ENCODE results near the gene WDR5B. TPM values are rescaled to one million over a fixed set of nuclear protein-coding genes. Genes with fewer than 3 reads are reported as not detected.
"Not testable (repeated sequence)": the region's sequence is repeated elsewhere in the genome, so short reads cannot be mapped to it uniquely, and the experiment has no call there.

The WDR5B gene
- 4.5 TPM for polyA plus RNA-seq (2013, experiment 1 of 2; ENCODE audit: insufficient read length)
- polyA plus RNA-seq (2013, experiment 2 of 2; ENCODE audit: insufficient read length), result 4.9 TPM

DNA sequence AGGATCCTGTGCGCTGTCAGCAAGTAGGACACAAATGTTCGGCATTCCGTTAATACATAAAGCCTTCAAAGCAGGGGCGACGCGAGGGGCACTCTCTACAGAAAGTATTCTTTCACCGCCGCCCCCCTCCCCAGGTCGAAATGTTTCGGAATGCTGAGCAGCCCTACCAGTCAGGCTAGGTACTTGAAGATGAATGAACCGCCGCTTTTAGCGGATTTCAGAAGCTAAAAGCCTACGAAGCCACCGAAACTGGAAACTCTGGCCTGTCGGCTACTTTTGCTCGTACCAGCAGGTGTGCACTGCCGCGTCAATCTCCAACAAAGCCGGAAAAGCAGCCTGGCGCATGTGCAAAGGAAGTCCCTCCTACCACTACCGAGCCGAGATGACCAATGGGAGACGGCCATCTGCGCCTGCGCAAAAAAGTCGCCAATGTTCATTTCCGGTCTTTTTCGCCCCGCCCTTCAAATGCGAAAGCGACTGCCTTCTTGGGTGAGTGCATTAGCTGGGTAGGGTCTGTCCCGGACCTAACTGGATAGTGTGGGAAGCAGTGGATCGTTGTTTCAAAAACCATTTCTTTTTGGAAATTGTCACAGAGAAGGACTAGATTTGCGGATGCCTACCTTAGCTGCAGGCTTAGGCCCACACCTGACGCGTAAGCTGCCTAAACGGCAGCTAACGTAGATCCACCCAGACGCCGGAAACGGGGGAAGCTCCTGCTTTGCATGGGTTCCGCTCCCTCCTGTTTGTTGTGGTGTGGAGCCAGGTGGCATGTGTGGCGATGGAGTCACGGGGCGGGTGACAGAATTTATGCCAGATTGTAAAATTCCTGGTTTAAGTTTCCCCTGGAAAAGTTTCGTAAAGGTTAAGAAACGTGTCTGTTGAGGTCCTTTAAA is at the start of gene WDR5B:
Gene WDR5B (minus strand): TSS at position 301 of the 893 bp plus-strand sequence. CDS start 534 bp downstream, outside the sequence.
- peak; percentile 97 for DNase-seq

DNA sequence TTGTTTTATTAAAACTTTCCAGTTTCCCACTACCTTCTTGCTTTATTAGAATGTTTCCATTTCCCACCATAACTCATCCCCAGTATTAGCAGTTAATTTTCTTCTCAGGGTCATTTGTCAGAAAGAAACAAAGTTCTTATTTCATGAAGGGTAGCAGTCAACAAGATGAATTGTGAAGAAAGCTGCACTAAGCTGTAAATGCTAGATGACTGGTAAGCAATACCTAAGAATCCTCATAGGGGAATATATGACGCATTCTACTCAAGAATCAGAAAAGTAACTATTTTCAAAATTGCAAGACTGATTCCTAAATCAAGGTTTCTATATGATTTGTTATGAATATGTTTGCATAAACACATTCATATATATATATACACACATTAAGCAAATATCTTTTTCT is 48.8 kb upstream of the WDR5B start:
- DNase-seq, result no peak

DNA sequence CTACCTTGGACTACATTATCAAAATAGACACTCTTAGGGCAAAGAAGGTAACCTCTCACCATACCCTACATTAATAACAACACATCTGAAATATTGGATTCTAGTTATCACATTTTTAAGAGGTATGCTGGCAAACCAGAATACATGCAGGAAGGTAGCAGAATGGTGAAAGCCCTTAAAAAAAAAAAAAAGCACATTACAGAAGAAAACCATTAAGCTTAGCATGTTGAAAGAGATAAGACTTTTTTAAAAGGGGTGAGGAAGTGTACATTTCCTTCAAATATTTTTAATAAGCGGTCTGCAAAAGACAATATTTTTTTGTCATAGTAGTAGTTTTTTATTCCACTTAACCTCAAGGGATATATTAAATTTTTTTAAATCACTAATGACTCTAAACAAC is 46.5 kb upstream of the WDR5B start:
- DNase-seq, result no peak

DNA sequence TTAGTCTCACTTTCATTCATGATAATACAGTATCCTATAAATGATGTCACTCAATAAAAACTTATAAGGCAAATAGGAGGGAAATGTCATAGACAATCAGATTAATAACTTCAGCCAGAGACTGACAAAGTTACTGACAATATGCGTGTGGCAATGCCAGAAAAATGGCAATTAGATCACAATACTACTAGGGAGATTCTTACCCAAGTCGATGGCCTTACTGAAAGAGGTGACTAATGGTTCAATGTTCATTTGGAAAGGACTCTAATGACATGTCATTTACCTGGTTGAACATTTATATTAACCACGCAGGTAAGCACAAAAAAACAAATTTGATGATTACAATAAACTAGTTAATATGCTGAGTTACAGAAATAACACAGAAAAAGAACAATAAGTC is 45.9 kb upstream of the WDR5B start:
- DNase-seq, result no peak

DNA sequence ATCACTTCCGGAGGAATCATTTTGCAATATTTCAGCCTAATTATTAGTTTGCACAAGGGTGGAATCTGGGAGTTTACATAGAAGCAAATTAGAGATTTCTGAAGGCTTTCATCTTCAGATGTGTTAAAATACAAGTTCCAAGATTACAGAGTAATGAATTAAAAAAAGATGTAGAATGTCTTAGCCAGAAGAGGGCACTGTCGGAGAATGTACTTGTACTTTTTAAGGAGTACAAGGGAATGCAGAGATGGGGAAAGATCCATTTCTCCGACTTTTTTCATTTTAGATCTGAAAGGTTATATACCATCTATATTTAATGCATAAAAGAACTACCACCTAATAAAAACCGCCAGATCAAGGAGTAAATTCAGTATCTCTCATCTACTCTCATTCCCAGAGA is 43.1 kb upstream of the WDR5B start:
- peak; percentile 54 for DNase-seq

DNA sequence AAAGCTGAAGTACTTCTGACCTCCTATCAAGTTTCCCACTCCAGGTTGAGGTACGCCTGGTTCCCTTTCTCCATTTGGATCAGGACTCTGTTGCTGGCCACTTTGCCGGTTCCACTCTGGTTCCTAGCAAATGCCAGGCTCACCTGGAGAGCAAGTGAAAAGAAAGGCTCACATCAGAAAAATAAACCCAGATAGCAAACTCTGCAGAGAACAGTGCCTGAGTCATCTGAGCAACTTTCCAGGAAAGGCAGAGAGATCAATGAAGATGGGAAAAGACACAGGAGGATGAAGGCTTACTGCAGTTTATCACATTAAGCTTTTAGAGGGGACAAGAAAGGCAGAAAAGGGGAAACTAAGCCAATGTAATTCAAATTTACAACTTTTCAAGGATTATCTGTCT is 41.8 kb upstream of the WDR5B start:
- no peak for DNase-seq

DNA sequence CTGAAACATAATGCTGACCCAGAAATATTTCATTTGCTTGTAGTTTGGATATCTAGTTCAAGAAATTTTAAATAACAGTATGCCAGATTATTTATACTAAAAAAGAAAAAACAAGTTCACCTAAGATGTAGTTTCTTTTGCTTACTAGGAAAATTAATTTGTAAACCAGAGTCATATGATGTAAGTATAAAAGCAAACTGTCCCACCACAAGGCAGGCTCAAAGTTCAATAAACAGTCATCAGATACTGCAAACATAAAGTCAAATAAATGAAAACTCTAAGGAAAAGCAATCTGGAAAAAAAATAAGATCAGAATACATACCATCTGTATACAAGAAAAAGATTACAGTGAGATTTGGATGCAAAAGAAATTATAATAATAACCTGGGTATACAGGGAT is 40.2 kb upstream of the WDR5B start:
- DNase-seq, result no peak

DNA sequence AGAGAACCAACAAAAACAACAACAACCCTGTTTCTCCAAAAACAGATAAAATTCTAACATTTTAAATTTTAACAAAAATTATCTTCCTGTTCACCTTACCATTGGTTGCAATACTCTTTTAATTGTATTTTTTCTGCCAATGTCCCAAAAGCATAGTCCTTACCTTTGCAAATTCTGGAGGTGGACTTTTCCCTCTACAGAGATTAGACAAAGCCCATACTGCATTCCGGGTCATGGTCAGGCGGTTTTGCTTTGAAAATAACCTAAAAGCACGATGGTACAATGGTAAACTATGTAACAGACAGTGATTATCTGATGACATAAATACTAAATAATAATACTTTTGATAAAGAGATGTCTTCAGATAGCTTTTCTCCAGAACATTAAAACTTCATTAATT is 35.5 kb upstream of the WDR5B start:
- no peak for DNase-seq

DNA sequence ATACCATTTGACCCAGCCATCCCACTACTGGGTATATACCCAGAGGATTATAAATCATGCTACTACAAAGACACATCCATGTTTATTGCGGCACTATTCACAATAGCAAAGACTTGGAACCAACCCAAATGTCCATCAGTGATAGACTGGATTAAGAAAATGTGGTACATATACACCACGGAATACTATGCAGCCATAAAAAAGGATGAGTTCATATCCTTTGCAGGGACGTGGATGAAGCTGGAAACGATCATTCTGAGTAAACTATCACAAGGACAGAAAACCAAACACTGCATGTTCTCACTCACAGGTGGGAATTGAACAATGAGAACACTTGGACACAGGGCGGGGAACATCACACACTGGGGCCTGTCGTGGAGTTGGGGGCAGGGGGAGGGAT is 32.4 kb upstream of the WDR5B start:
- DNase-seq, result not testable (repeated sequence)

DNA sequence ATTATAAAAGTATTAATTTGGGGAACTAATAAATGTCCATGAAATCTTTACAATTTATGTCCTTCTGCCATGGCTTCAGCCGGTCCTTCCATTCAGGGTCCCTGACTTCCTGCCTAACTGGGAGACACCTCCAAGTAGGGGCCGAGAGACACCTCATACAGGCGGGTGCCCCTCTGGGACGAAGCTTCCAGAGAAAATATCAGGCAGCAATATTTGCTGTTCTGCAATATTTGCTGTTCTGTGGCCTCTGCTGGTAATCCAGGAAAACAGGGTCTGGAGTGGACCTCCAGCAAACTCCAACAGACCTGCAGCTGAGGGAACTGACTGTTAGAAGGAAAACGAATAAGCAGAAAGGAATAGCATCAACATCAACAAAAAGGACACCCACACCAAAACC is 28.6 kb upstream of the WDR5B start:
- DNase-seq, result not testable (repeated sequence)

DNA sequence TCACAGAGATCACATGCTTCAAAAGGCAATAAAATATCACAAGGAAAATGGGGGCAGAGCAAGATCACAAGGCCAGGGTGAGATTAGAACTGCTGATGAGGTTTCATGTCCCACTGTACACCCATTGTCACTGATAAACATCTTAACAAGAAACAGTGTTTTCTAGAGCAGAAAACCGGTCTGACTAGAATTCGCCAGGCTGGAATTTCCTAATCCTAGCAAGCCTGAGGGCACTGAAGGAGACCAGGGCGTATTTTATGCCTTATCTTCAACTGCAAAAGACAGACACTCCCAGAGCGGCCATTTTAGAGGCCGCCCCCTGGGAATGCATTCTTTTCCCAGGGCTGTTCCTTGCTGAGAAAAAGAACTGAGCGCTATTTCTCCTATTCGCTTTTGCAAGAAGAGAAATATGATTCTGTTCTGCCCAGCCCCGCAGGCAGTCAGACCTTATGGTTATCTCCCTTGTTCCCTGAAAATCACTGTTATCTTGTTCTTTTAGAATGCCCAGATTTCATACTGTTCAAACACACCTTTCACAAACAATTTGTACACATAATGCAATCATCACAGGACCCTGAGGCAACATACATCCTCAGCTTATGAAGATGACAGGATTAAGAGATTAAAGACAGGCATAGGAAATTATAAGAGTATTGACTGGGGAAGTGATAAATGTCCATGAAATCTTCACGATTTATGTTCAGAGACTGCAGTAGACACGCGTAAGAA is 28.1 kb upstream of the WDR5B start:
- DNase-seq, result not testable (repeated sequence)

DNA sequence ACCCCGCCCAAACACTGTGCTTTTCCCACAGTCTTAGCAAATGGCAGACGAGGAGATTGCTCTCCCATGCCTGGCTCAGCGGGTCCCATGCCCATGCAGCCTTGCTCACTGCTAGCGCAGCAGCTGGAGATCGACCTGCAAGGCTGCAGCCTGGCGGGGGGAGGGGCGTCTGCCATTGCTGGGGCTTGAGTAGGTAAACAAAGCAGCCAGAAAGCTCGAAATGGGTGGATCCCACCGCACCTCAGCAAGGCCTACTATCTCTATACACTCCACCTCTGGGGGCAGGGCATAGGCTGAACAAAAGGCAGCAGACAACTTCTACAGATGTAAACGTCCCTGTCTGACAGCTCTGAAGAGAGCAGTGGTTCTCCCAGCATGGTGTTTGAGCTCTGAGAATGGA is 27.2 kb upstream of the WDR5B start:
- no peak for DNase-seq

DNA sequence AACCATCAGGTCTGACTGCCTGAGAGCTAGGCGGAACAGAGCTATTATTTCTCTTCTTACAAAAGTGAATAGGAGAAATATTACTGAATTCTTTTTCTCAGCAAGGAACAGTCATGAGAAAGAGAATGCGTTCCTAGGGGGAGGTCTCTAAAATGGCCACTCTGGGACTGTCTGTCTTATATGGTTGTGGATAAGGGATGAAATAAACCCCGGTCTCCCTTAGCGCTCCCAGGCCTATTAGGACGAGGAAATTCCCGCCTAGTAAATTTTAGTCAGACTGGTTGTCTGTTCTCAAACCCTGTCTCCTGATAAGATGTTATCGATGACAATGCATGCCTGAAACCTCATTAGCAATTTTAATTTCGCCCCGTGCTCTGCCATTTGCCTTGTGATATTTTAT is 20.1 kb upstream of the WDR5B start:
- DNase-seq, result no peak

DNA sequence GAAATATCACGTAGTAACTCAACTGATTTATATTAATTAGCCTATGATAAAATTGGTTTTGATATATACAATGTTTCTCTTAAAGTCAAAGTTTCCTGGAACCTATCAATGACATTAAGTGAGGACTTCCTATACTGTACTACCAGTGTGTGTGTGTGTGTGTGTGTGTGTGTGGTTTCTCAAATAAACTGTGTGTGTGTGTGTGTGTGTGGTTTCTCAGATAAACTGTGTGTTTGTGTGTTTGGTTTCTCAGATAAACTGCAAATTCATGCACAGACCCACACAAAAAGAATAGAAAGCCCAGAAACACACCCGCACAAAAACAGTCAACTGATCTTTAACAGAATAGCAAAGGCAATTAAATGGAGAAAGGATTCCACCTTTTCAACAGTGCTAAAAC is 14.5 kb upstream of the WDR5B start:
- no peak for DNase-seq

DNA sequence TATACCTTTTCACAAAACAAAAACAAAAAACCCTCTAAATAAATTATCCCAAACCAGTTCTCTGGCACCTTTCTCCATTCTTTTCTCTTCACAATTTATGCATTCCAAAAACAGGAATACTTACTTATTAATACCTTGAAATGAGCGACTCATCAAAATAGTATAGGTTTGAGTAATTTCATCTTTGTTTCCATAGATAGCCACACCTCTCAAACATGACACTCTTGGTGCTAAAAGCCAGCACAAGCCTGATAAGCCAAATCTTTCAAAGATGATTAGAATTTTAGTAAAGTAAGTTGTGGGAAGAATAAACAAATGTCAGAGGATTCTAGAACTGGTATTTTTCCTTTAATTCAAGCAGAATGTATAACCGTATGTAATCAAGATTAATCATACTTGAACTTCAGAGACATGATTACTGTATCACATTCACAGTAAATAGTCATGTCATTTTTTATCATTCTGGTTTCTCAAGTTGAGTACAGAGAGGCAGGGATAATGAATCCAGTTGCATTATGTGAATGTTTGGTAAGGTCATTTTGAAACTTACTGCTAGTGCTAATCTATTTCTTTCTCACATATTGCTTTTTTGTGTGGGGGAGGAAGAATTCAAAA is 12.1 kb upstream of the WDR5B start:
- no peak for DNase-seq

DNA sequence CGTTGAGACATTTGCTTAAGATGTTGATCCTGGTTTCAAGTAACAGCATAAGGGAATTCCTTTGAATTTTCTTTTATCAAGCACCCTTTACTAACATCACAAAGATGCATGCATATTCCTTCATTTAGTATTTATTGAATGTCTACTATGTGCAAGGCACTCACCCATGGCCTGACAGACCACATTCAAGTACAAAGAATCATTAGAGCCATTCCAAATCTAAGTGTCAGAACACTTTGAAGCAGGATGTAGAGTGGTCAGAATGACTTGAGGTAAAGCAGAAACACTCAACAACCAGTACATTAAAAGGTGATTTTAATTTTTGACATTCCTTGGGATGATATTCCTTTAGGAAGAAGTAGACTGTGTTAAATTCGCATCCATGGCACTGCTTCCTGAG is 6.0 kb upstream of the WDR5B start:
- no peak for DNase-seq

DNA sequence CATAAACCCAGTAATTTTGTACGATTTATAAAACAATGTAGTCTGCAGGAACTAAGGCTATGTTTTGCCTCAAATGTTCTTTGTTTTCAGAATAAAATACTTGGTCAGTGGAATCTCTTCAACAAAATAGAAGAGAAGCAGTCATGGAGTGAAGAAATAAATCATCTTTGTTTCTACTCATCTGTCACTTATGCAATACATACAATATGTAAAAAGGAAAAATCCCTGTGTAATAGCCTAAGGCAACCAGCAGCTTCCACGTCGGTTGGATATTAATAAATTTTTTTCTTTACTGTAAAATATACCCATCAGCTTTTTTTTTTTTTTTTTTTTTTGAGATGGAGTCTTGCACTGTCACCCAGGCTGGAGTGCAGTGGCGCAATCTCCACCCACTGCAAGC is 5.2 kb upstream of the WDR5B start:
- DNase-seq, result no peak

DNA sequence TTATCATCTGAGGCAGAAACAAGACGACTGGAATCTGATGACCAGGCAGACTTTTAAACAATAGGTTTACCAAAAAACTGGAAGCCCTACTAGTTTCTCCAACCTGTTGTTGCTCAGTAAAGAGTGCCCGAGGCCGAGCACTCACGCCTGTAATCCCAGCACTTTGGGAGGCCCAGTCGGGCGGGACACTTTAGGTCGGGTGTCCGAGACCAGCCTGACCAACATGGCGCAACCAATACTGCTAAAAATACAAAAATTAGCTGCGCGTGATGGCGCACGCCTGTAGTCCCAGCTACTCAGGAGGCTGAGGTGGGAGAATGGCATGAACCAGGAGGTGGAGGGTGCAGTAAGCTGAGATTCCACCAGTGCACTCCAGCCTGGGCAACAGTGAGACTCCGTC is 1.1 kb upstream of the WDR5B start:
- DNase-seq, result no peak

DNA sequence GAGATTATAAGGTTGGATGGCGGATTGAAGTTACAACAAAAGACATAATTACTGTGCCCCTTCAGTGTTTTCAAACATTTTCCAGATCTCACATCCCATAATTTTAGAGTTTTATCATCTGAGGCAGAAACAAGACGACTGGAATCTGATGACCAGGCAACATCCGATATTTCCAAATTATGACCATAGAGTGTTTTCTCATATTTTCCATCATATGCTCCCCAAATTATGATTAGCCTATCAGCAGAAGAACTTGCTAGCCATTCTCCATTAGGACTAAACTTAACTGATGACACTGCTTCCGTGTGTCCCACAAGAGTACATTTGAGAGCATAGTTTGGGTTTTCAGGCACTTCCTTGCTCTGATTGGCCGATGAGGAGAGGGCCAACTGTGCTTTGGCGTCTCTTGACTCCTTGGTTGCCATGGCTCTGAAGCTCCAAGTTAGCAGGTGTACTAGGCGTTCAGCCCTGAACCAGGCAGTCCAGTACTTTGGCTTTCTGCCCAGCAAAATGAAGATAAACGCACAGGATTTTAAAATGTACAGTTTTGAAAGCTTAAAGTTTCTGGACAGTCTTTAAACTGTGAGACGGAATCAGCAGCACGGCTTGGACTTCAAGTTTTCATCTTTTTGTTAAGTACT is 638 bp downstream of the WDR5B start:
- DNase-seq, result peak; percentile 23

DNA sequence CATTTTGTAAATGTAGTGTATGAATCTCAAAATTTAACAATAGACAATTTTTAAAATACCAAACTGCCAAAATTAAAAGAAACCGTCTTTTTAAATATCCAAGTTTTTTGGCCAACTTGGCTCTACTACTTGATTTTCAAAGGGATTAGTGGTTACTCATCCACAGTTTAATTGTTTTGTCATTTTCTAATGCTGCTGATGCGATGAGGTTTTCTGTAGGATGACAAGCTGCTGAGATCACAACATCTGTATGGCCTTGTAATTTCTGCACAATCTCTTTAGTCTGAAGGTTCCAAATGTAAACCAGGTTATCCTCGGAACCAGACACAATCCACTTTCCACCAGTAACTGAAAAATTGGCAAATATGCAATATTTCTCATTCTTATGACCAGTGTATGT is 1.5 kb downstream of the WDR5B start:
- DNase-seq, result no peak

DNA sequence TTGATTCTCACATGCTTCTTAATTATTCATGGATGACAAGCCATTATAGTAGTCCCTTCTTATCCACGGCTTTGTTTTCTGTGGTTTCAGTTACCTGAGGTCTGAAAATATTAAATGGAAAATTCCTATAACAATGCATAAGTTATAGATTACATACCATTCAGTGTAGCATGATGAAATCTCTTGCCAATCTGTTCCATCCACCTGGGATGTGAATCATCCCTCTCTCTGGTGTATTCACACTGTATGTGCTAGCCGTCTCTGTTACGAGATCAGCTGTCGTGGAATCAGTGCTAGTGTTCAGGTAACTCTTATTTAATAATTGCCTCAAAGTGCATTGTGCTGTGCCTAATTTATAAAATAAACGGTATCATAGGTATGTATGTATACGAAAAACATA is 5.2 kb downstream of the WDR5B start:
- DNase-seq, result no peak

DNA sequence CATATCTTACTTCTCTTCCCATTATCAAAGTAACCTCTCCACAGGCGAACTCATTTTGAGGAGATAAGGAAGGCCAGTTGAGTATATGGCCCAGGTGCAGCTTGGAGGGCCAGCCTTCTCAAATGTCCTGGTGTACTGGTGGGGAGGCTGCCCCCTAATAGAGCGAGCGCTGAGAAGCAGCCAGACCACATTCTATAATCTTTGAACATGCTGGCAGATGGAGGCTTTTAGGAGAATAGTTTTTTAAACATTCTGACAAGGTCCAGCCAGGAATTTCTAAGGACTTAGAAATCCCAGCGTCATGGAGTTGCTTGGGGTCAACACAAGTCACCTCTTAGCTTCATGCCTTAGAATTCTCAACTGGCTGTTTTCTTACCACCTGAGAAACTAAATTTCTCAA is 5.8 kb downstream of the WDR5B start:
- DNase-seq, result no peak

DNA sequence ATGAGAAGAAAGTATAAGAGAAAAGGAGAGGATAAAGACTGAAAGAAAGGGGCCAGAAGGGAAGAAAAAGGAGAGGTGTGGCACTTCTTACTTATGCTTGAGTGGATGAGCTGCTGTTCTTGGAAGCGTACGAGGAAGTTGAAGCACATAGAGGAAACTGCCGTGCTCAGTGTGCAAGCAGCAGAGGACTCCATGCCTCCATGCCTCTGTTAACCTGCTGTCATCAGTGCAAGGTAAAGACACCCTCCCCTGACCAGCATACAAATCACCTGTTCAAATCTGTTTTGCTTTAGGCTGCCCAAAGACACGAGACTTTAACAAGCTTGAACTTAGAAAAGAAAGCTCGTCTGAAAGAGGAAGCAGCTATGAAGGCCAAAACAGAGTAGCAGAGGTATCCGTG is 6.4 kb downstream of the WDR5B start:
- DNase-seq, result no peak
